H9 (cell line): ENCODE results near the gene CEP112. TPM values are rescaled to one million over a fixed set of nuclear protein-coding genes. Genes with fewer than 3 reads are reported as not detected.

ENCODE experiments used
- DNase-seq: peaks from one replicate; pipeline ENCODE4 v3.0.0-alpha.2; 2017
- H2AFZ ChIP-seq: one replicate; pipeline ENCODE4 v1.6.1; 2013; ENCODE audit warnings: mild to moderate bottlenecking, low read length, control low read depth, moderate library complexity
- H2AK5ac ChIP-seq: 2 replicates; pipeline ENCODE4 v1.6.1; 2013; ENCODE audit warnings: low read length, control low read depth, mixed read lengths; ENCODE audit not compliant: insufficient read length
- H2BK120ac ChIP-seq: one replicate; pipeline ENCODE4 v1.6.1; 2013; ENCODE audit warnings: low read depth, mild to moderate bottlenecking, low read length, control low read depth, inconsistent platforms; ENCODE audit not compliant: poor library complexity, severe bottlenecking
- H2BK12ac ChIP-seq: 2 replicates; pipeline ENCODE4 v1.6.1; 2013; ENCODE audit warnings: low read length, control low read depth, mixed read lengths, low read depth; ENCODE audit not compliant: insufficient read length
- H2BK15ac ChIP-seq: 2 replicates; pipeline ENCODE4 v1.6.1; 2013; ENCODE audit warnings: low read depth, low read length, control low read depth
- H2BK20ac ChIP-seq: one replicate; pipeline ENCODE4 v1.6.1; 2013; ENCODE audit warnings: low read depth, mild to moderate bottlenecking, low read length, control low read depth, inconsistent platforms; ENCODE audit not compliant: poor library complexity, severe bottlenecking
- H2BK5ac ChIP-seq: 2 replicates; pipeline ENCODE4 v1.6.1; 2013; ENCODE audit warnings: low read length, control low read depth, mixed read lengths; ENCODE audit not compliant: insufficient read length
- H3K14ac ChIP-seq: 2 replicates; pipeline ENCODE4 v1.6.1; 2013; ENCODE audit warnings: low read length, control low read depth; ENCODE audit not compliant: insufficient read depth
- H3K18ac ChIP-seq: 2 replicates; pipeline ENCODE4 v1.6.1; 2013; ENCODE audit warnings: low read depth, mild to moderate bottlenecking, mixed read lengths, low read length, control low read depth; ENCODE audit not compliant: insufficient read length
- H3K23ac ChIP-seq: 2 replicates; pipeline ENCODE4 v1.6.1; 2013; ENCODE audit warnings: low read length, control low read depth, mixed read lengths, low read depth; ENCODE audit not compliant: insufficient read length
- H3K23me2 ChIP-seq: 2 replicates; pipeline ENCODE4 v1.6.1; 2013; ENCODE audit warnings: low read depth, mild to moderate bottlenecking, mixed read lengths, low read length, control low read depth; ENCODE audit not compliant: insufficient read length, poor library complexity, severe bottlenecking
- H3K27ac ChIP-seq: 2 replicates; pipeline ENCODE4 v1.5.1; 2013; ENCODE audit warnings: low read length, control low read depth, mixed read lengths, low read depth; ENCODE audit not compliant: insufficient read length
- H3K27me3 ChIP-seq: 2 replicates; pipeline ENCODE4 v1.6.1; 2013; ENCODE audit warnings: low read length, control low read depth, inconsistent platforms; ENCODE audit not compliant: insufficient read depth
- H3K4ac ChIP-seq: 2 replicates; pipeline ENCODE4 v1.6.1; 2013; ENCODE audit warnings: low read depth, mild to moderate bottlenecking, control low read depth, inconsistent platforms, low read length, moderate library complexity
- H3K4me1 ChIP-seq: 2 replicates; pipeline ENCODE4 v1.6.1; 2013; ENCODE audit warnings: low read length, control low read depth, inconsistent platforms; ENCODE audit not compliant: insufficient read depth
- H3K4me2 ChIP-seq: 2 replicates; pipeline ENCODE4 v1.6.1; 2013; ENCODE audit warnings: low read length, control low read depth, mixed read lengths; ENCODE audit not compliant: insufficient read length, insufficient read depth
- H3K56ac ChIP-seq: 2 replicates; pipeline ENCODE4 v1.6.1; 2013; ENCODE audit warnings: low read depth, mild to moderate bottlenecking, mixed read lengths, low read length, control low read depth; ENCODE audit not compliant: insufficient read length
- H3K79me1 ChIP-seq: 2 replicates; pipeline ENCODE4 v1.6.1; 2013; ENCODE audit warnings: low read depth, mild to moderate bottlenecking, moderate library complexity, low read length, control low read depth, inconsistent platforms; ENCODE audit not compliant: insufficient read depth, poor library complexity, severe bottlenecking
- H3K79me2 ChIP-seq: 2 replicates; pipeline ENCODE4 v1.6.1; 2013; ENCODE audit warnings: low read length, control low read depth, inconsistent platforms; ENCODE audit not compliant: insufficient read depth
- H3K9ac ChIP-seq: 2 replicates; pipeline ENCODE4 v1.6.1; 2013; ENCODE audit warnings: low read length, control low read depth, mixed read lengths; ENCODE audit not compliant: insufficient read length; ENCODE audit errors: extremely low read depth
- H3K9me3 ChIP-seq: one replicate; pipeline ENCODE4 v1.6.1; 2013; ENCODE audit warnings: low read depth, low read length, inconsistent platforms; ENCODE audit not compliant: control insufficient read depth
- H3T11ph ChIP-seq: one replicate; pipeline ENCODE4 v1.6.1; 2013; ENCODE audit warnings: mild to moderate bottlenecking, low read length, control low read depth, inconsistent platforms
- H4K20me1 ChIP-seq: one replicate; pipeline ENCODE4 v1.6.1; 2013; ENCODE audit not compliant: control insufficient read depth, insufficient read length, insufficient read depth
- H4K5ac ChIP-seq: 2 replicates; pipeline ENCODE4 v1.6.1; 2013; ENCODE audit warnings: low read depth, mild to moderate bottlenecking, mixed read lengths, low read length, control low read depth; ENCODE audit not compliant: insufficient read length
- H4K8ac ChIP-seq: replicated peaks from 2 replicates; pipeline ENCODE4 v1.6.1; 2013; ENCODE audit warnings: low read length, control low read depth, mixed read lengths, low read depth; ENCODE audit not compliant: insufficient read length
- H4K91ac ChIP-seq: 2 replicates; pipeline ENCODE4 v1.6.1; 2013; ENCODE audit warnings: low read depth, mild to moderate bottlenecking, moderate library complexity, mixed read lengths, low read length, control low read depth; ENCODE audit not compliant: insufficient read length
- H3K27ac Mint-ChIP-seq, 3 experiments: 2 replicates in 2 of 3; 3 replicates in 1 of 3; pipeline ENCODE4 v1.8.0; 2020 to 2021; ENCODE audit warnings: mixed read lengths in 3 of 3, mild to moderate bottlenecking in 1 of 3, moderate library complexity in 1 of 3
- H3K27me3 Mint-ChIP-seq: 2 replicates; pipeline ENCODE4 v1.8.0; 2021; ENCODE audit warnings: low read depth, mild to moderate bottlenecking, moderate library complexity, mixed read lengths
- H3K36me3 Mint-ChIP-seq, 3 experiments: 2 replicates in 2 of 3; 3 replicates in 1 of 3; pipeline ENCODE4 v1.8.0; 2020 to 2021; ENCODE audit warnings: low read depth in 3 of 3, mixed read lengths in 3 of 3; ENCODE audit not compliant: insufficient read depth in 1 of 3
- H3K4me1 Mint-ChIP-seq, 2 experiments: 2 replicates each; pipeline ENCODE4 v1.8.0; 2020; ENCODE audit warnings: mixed read lengths in 2 of 2
- H3K4me3 Mint-ChIP-seq, 2 experiments: 2 replicates in 1 of 2; 3 replicates in 1 of 2; pipeline ENCODE4 v1.8.0; 2020 to 2021; ENCODE audit warnings: mild to moderate bottlenecking in 2 of 2, mixed read lengths in 2 of 2, moderate library complexity in 1 of 2
- H3K9me3 Mint-ChIP-seq, 2 experiments: 2 replicates in 1 of 2; 3 replicates in 1 of 2; pipeline ENCODE4 v1.8.0; 2020; ENCODE audit warnings: mild to moderate bottlenecking in 2 of 2, mixed read lengths in 2 of 2, moderate library complexity in 1 of 2
- WGBS: extraction: QIAGEN DNeasy Blood & Tissue Kit; methylation state at CpG from one replicate; pipeline ENCODE4 v1.1.7; 2013; ENCODE audit warnings: missing lambda C conversion rate, low lambda C conversion rate, mixed read lengths; ENCODE audit not compliant: insufficient read length; ENCODE audit errors: extremely low coverage; 5-methylcytosine and 5-hydroxymethylcytosine counted together
- total RNA-seq: library from RNA; stranded (reverse); gene quantifications from 2 replicates; pipeline ENCODE4 v1.2.1, GENCODE V29; 2021
- TF ChIP-seq, protein P1 (sequence below): fragments of 200-600 bp; sonication (generic); conservative IDR thresholded peaks from 3 replicates; pipeline ENCODE4 v1.8.0; 2021; ENCODE audit warnings: antibody characterized with exemption, mild to moderate bottlenecking

The CEP112 gene
- total RNA-seq, 1 experiment from 2014 or later, result 5.4 TPM

DNA sequence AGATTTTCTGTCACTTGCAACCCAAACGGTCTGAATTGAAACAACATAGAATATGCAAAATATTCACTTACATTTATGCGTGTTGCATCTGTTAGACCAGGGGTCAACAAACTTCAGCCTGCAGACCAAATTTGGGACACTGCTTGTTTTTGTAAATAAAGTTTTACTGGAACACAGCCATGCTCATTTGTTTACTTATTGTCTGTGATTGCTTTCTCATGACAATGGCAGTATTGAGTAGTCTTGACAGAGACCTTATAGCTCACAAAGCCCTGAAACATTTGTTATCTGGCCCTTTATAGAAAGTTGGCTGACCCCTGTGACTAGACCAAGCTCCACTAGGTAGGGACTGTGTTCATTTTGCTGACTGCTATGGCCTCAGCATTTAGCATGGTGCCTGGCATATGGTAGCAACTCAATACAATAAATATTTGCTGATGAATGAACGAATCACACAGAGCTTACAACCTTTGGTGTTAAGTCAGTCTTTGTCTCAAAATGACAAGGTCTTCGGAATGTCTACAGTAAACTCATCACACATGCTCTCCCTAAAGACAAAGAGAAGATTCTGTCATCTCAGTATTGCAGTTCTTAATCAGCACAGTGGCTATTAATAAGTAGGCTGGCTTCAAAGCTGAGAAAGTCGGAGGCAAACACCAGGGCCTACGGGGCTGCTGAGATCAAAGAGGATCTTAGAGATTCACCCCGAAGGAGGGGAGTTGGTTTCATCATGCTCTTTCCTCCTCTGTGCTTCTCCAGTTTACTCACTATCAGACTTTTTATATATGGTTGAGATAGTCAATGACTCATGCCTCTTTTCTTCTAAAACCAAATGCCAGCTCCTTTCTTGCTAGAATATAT, 535.3 kb downstream of the CEP112 start:
- H3K27ac Mint-ChIP-seq, result no peak overlapping the region

More for the DNA sequence above, 535.3 kb downstream of the CEP112 start:
- Histone ChIP-seq H2BK120ac (no peak overlapping the region), H3K27ac (no peak overlapping the region), H2BK20ac (no peak overlapping the region), H3K56ac (no peak overlapping the region), H4K8ac (no peak overlapping the region), H3K79me1 (no peaks in the 10 kb centered on the region), H4K20me1 (no peaks in the 10 kb centered on the region), H2BK15ac (no peak overlapping the region), H3K4ac (no peak overlapping the region), H4K5ac (no peak overlapping the region), H2AK5ac (no peak overlapping the region), H3K9me3 (no peaks in the 10 kb centered on the region), H3K23ac (no peak overlapping the region), H3K18ac (no peak overlapping the region), H3K14ac (no peak overlapping the region), H2BK12ac (no peak overlapping the region), H2AFZ (no peak overlapping the region), H3K4me2 (no peak overlapping the region), H3K4me1 (no peaks in the 10 kb centered on the region), H3K9ac (no peak overlapping the region), H3T11ph (no peak overlapping the region), H3K27me3 (no peaks in the 10 kb centered on the region), H3K23me2 (no peaks in the 10 kb centered on the region), H4K91ac (no peak overlapping the region), H3K79me2 (no peaks in the 10 kb centered on the region), H2BK5ac (no peak overlapping the region)
- no peak for DNase-seq
- no CpG with 5 or more reads among the region's 7 CpGs for WGBS
- no peak overlapping the region for H3K4me3 Mint-ChIP-seq
- no peaks in the 10 kb centered on the region for H3K27me3 Mint-ChIP-seq
- TF ChIP-seq, protein P1, sequence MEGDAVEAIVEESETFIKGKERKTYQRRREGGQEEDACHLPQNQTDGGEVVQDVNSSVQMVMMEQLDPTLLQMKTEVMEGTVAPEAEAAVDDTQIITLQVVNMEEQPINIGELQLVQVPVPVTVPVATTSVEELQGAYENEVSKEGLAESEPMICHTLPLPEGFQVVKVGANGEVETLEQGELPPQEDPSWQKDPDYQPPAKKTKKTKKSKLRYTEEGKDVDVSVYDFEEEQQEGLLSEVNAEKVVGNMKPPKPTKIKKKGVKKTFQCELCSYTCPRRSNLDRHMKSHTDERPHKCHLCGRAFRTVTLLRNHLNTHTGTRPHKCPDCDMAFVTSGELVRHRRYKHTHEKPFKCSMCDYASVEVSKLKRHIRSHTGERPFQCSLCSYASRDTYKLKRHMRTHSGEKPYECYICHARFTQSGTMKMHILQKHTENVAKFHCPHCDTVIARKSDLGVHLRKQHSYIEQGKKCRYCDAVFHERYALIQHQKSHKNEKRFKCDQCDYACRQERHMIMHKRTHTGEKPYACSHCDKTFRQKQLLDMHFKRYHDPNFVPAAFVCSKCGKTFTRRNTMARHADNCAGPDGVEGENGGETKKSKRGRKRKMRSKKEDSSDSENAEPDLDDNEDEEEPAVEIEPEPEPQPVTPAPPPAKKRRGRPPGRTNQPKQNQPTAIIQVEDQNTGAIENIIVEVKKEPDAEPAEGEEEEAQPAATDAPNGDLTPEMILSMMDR, result no peak
- peaks cover 0 to 1% (median 0%) of the 10 kb centered on the region in 3 experiments; a peak in 1 of 7 replicates for H3K36me3 Mint-ChIP-seq
- no peaks in the 10 kb centered on the region for H3K9me3 Mint-ChIP-seq
- H3K4me1 Mint-ChIP-seq, result peaks cover 7 to 11% of the 10 kb centered on the region in 2 experiments; a peak in 3 of 4 replicates
